ENCODE results near the gene FGL2.
"Not testable (repeated sequence)": the region's sequence is repeated elsewhere in the genome, so short reads cannot be mapped to it uniquely, and the experiment has no call there.

The FGL2 gene

GRCh38 chr7:77155601-77156377, 43.8 kb downstream of the FGL2 start:
- not testable (repeated sequence) for DNase-seq

GRCh38 chr7:77154917-77155464, 44.6 kb downstream of the FGL2 start:
- not testable (repeated sequence) for DNase-seq

- not testable (repeated sequence) for DNase-seq
Measured at GRCh38 chr7:77152232-77152631, 47.4 kb downstream of the FGL2 start.

Measured in islet precursor cell (in vitro differentiated cells).